A549 (cell line): ENCODE measurements around the gene U2SURP. TPM values are rescaled to one million over a fixed set of nuclear protein-coding genes. Genes with fewer than 3 reads are reported as not detected.

Source experiments
- ATAC-seq, 2 experiments: fragments of 200-7000 bp in 1 of 2; fragments of >200 bp in 1 of 2; cut with Nextera tagmentation in 1 of 2; cut with Tn5 transposase in 1 of 2; 3 replicates each; pipeline versions ENCODE4 v1.8.0 to v1.9.1; 2018 to 2020; ENCODE audit warnings: mild to moderate bottlenecking in 1 of 2, moderate library complexity in 1 of 2
- CTCF ChIA-PET: fragments of 300-600 bp; sonication (Branson Sonifier 250); formaldehyde crosslinking; extraction: SDS; loops from one replicate; lab custom pipeline; 2021; ENCODE audit warnings: antibody characterized with exemption, inconsistent platforms; lab: Yijun Ruan, JAX
- POLR2A ChIA-PET: fragments of 350-600 bp; formaldehyde crosslinking; extraction: SDS; loops from one replicate; lab custom pipeline; 2021; ENCODE audit warnings: antibody characterized with exemption, inconsistent platforms; lab: Yijun Ruan, JAX
- DNase-seq, 2 experiments: peaks; one replicate each; pipeline versions ENCODE4 v3.0.0 to v3.0.0-alpha.2; 2011 to 2016; ENCODE audit warnings: low read depth in 1 of 2, low spot score in 1 of 2
- FAIRE-seq: peaks from 2 replicates; lab custom pipeline; 2011; peaks lifted over from hg19 to GRCh38; lab: Jason Lieb, UNC
- H3K27ac ChIP-seq, 2 experiments: fragments of >200 bp; sonication (Bioruptor Twin); formaldehyde crosslinking; 3 replicates each; pipeline ENCODE4 v1.5.1; 2016 to 2017
- H3K4me1 ChIP-seq: fragments of >200 bp; sonication (Bioruptor Twin); formaldehyde crosslinking; 3 replicates; pipeline ENCODE4 v1.6.1; 2016
- H3K4me2 ChIP-seq: fragments of >200 bp; sonication (Bioruptor Twin); formaldehyde crosslinking; 3 replicates; pipeline ENCODE4 v1.6.1; 2016
- H3K4me3 ChIP-seq: fragments of >200 bp; sonication (Bioruptor Twin); formaldehyde crosslinking; 3 replicates; pipeline ENCODE4 v1.5.1; 2016
- H3K9me3 ChIP-seq: fragments of >200 bp; sonication (Bioruptor Twin); formaldehyde crosslinking; 3 replicates; pipeline ENCODE4 v1.6.1; 2016
- CBX2 ChIP-seq: fragments of 200-600 bp; sonication (generic); IDR thresholded peaks from 2 replicates; pipeline ENCODE4 v1.6.1; 2016; ENCODE audit warnings: low read depth, mild to moderate bottlenecking, borderline replicate concordance
- CBX8 ChIP-seq: fragments of 200-600 bp; sonication (generic); IDR thresholded peaks from 2 replicates; pipeline ENCODE4 v1.6.1; 2016
- CEBPB ChIP-seq, 2 experiments: fragments of >200 bp in 1 of 2; sonication (Bioruptor Twin) in 1 of 2; formaldehyde crosslinking in 1 of 2; IDR thresholded peaks; 2 replicates each; pipeline ENCODE4 v1.6.1; 2012 to 2016
- CHD4 ChIP-seq: fragments of 200-600 bp; sonication (generic); IDR thresholded peaks from 2 replicates; pipeline ENCODE4 v1.6.1; 2016; ENCODE audit warnings: antibody characterized with exemption, mild to moderate bottlenecking, borderline replicate concordance
- FOXS1 ChIP-seq: fragments of 250-450 bp; sonication (Bioruptor Pico); IDR thresholded peaks from 2 replicates; pipeline ENCODE4 v1.5.0; 2020; ENCODE audit warnings: mild to moderate bottlenecking, moderate library complexity
- GATA3 ChIP-seq: IDR thresholded peaks from 2 replicates; pipeline ENCODE4 v1.6.1; 2012; ENCODE audit warnings: borderline replicate concordance
- HDAC2 ChIP-seq: fragments of 200-600 bp; sonication (generic); IDR thresholded peaks from 2 replicates; pipeline ENCODE4 v1.6.1; 2016
- HOXB13 ChIP-seq: fragments of 250-450 bp; sonication (Bioruptor Pico); IDR thresholded peaks from 2 replicates; pipeline ENCODE4 v1.5.0; 2020; ENCODE audit warnings: low read depth, mild to moderate bottlenecking, moderate library complexity
- JUN ChIP-seq, 2 experiments: fragments of >200 bp; sonication (Bioruptor Twin); formaldehyde crosslinking; IDR thresholded peaks; 2 replicates in 1 of 2; 3 replicates in 1 of 2; pipeline ENCODE4 v1.6.1; 2016 to 2017
- MYC ChIP-seq: IDR thresholded peaks from 2 replicates; pipeline ENCODE4 v1.6.1; 2012; ENCODE audit warnings: mild to moderate bottlenecking, inconsistent platforms, low read length, improper control_type of control experiment, borderline replicate concordance
- NFE2L2 ChIP-seq: fragments of 150-350 bp; conservative IDR thresholded peaks from 2 replicates; pipeline ENCODE4 v1.6.1; 2014; ENCODE audit warnings: low read length
- NPAS2 ChIP-seq: fragments of 250-450 bp; sonication (Bioruptor Pico); IDR thresholded peaks from 2 replicates; pipeline ENCODE4 v1.8.0; 2022; ENCODE audit warnings: mild to moderate bottlenecking, moderate library complexity, borderline replicate concordance
- POLR2A ChIP-seq: IDR thresholded peaks from 2 replicates; pipeline ENCODE4 v1.6.1; 2012; ENCODE audit warnings: mild to moderate bottlenecking, low read length
- RAD21 ChIP-seq, 2 experiments: fragments of >200 bp in 1 of 2; sonication (Bioruptor Twin) in 1 of 2; formaldehyde crosslinking in 1 of 2; IDR thresholded peaks in 1 of 2; conservative IDR thresholded peaks in 1 of 2; 2 replicates in 1 of 2; 3 replicates in 1 of 2; pipeline ENCODE4 v1.6.1; 2012 to 2018; ENCODE audit warnings: inconsistent platforms in 1 of 2
- RNF2 ChIP-seq: fragments of 200-600 bp; sonication (generic); IDR thresholded peaks from 2 replicates; pipeline ENCODE4 v1.6.1; 2016; ENCODE audit warnings: low read depth, mild to moderate bottlenecking, antibody characterized with exemption, moderate library complexity, borderline replicate concordance
- SMC3 ChIP-seq: fragments of >200 bp; sonication (Bioruptor Twin); formaldehyde crosslinking; IDR thresholded peaks from 3 replicates; pipeline ENCODE4 v1.6.1; 2018; ENCODE audit warnings: inconsistent platforms
- SREBF2 ChIP-seq: fragments of 450-650 bp; IDR thresholded peaks from 2 replicates; pipeline ENCODE4 v1.6.1; 2014; ENCODE audit warnings: mild to moderate bottlenecking, moderate library complexity
- TP53 ChIP-seq: fragments of 250-450 bp; sonication (Bioruptor Pico); IDR thresholded peaks from 2 replicates; pipeline ENCODE4 v1.5.0; 2021; ENCODE audit warnings: mild to moderate bottlenecking, moderate library complexity
- ZC3H11A ChIP-seq: fragments of 450-650 bp; IDR thresholded peaks from 2 replicates; pipeline ENCODE4 v1.6.1; 2014; ENCODE audit warnings: antibody characterized with exemption, mild to moderate bottlenecking
- ZFP36 ChIP-seq: fragments of 450-650 bp; IDR thresholded peaks from 2 replicates; pipeline ENCODE4 v1.6.1; 2014; ENCODE audit warnings: borderline replicate concordance; ENCODE audit not compliant: partially characterized antibody
- ZSCAN20 ChIP-seq: fragments of 250-450 bp; sonication (Bioruptor Pico); IDR thresholded peaks from 2 replicates; pipeline ENCODE4 v1.8.0; 2022; ENCODE audit warnings: mild to moderate bottlenecking, moderate library complexity
- WGBS: methylation state at CpG from one replicate; pipeline ENCODE4 v1.1.6; 2017; ENCODE audit errors: missing lambda C conversion rate; 5-methylcytosine and 5-hydroxymethylcytosine counted together
- polyA plus RNA-seq, 4 experiments: library from polyadenylated mRNA; depleted of rRNA in 3 of 4; stranded (reverse); fragments of >200 nt; fragmentation: RNase III in 1 of 4; extraction: RNeasy Plus Mini Kit Qiagen cat#74134 plus additional on column Dnase treatment in 1 of 4; gene quantifications; 2 replicates in 3 of 4; 3 replicates in 1 of 4; pipeline ENCODE4 v1.2.3, GENCODE V29; 2011 to 2017
- TF ChIP-seq, protein P1 (sequence below): fragments of >200 bp; sonication (Bioruptor Twin); formaldehyde crosslinking; IDR thresholded peaks from 3 replicates; pipeline ENCODE4 v1.5.1; 2016
- TF ChIP-seq, protein P2 (sequence below): fragments of >200 bp; sonication (Bioruptor Twin); formaldehyde crosslinking; IDR thresholded peaks from 3 replicates; pipeline ENCODE4 v1.6.1; 2016
- TF ChIP-seq, protein P3 (sequence below): fragments of 150-350 bp; IDR thresholded peaks from 2 replicates; pipeline ENCODE4 v1.6.1; 2014; ENCODE audit warnings: low read depth, mild to moderate bottlenecking, low read length

Gene U2SURP
- polyA plus RNA-seq, 2 of the 4 experiments (the other 2 are of a cell fraction), result 90.1 to 166 TPM

DNA sequence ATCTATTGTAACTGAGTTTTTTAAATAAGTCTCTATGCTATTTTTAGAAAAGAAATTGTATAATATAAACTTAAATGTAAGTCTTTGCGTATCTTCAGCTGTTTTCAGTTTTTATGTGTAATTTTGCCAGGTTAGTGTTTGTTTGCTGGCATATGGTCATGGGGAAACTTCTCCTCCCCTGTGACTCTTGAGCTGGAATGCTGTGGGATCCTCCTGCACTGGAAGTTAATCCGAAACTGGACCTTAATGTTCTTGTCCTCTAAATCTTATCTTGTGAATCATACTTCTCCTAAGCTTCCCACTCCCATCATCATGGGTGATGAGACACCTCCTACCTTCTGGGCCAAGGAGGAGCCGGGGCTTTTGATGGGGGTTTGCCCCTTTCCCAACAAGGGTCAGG lies 65.8 kb downstream of the U2SURP start:
- FAIRE-seq (no peak), ATAC-seq (no peak; a peak in 1 of 6 replicates), DNase-seq (no peak)
- CTCF ChIA-PET, result interaction anchor here (1.5 kb wide), 1 partner anchor 10 kb away, joined by 3 read pairs; no protein-coding TSS in a partner anchor
- H3K9me3 ChIP-seq, result no peaks in the 10 kb centered on the region
- no peak overlapping the region for H3K4me2 ChIP-seq
- TF ChIP-seq TP53 (CRISPR knock-in tag) (no peak), RNF2 (no peak), JUN (IDR thresholded peaks at IDR 0.05) (no peak), NPAS2 (CRISPR knock-in tag) (no peak), CBX2 (no peak), HDAC2 (no peak)
- TF ChIP-seq, protein P1, sequence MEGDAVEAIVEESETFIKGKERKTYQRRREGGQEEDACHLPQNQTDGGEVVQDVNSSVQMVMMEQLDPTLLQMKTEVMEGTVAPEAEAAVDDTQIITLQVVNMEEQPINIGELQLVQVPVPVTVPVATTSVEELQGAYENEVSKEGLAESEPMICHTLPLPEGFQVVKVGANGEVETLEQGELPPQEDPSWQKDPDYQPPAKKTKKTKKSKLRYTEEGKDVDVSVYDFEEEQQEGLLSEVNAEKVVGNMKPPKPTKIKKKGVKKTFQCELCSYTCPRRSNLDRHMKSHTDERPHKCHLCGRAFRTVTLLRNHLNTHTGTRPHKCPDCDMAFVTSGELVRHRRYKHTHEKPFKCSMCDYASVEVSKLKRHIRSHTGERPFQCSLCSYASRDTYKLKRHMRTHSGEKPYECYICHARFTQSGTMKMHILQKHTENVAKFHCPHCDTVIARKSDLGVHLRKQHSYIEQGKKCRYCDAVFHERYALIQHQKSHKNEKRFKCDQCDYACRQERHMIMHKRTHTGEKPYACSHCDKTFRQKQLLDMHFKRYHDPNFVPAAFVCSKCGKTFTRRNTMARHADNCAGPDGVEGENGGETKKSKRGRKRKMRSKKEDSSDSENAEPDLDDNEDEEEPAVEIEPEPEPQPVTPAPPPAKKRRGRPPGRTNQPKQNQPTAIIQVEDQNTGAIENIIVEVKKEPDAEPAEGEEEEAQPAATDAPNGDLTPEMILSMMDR, result no peak
- WGBS, result 81% methylated on average over 3 of the region's 3 CpGs
- no peak overlapping the region for H3K27ac ChIP-seq
- H3K4me1 ChIP-seq, result no peaks in the 10 kb centered on the region
- POLR2A ChIA-PET, result no interaction called here
- H3K4me3 ChIP-seq, result no peak overlapping the region

DNA sequence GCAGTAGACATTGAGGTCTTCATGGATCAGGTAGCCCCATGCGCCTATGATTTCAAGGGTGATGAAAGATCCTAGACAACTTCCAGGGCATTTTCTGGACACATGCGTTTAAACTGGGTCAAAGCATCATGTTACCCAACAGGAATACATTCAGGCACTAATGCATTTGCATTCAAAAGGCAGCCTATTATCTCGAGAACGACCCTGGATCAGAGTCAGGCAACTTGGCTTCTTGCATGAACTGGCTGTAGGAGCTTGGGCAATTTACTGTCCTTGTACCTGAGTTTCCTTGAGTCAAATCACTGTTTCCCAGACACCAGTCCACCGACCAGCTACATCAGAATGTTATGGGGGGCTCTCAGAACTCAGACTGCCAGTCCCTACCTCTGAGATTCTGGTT lies 66.7 kb downstream of the U2SURP start:
- Histone ChIP-seq H3K27ac (no peak overlapping the region), H3K4me1 (no peaks in the 10 kb centered on the region), H3K9me3 (no peaks in the 10 kb centered on the region), H3K4me2 (no peak overlapping the region), H3K4me3 (no peak overlapping the region)
- ATAC-seq (no peak), FAIRE-seq (no peak), DNase-seq (no peak)
- TF ChIP-seq CEBPB (IDR thresholded peaks at IDR 0.05) (no peak), SREBF2 (no peak), GATA3 (no peak), CBX8 (no peak), MYC (no peak), ZC3H11A (no peak), RAD21 (conservative IDR thresholded peaks at IDR 0.05 in 1 of 2, IDR thresholded peaks at IDR 0.05 in 1 of 2) (no peak), CHD4 (no peak), NFE2L2 (no peak), HOXB13 (CRISPR knock-in tag) (no peak), FOXS1 (CRISPR knock-in tag) (no peak)
- CTCF ChIA-PET, result interaction anchor here (0.6 to 1.5 kb wide), 2 partner anchors 11 to 1256 kb away, joined by 3 read pairs; no protein-coding TSS in a partner anchor
- POLR2A ChIA-PET, result no interaction called here
- WGBS, result 72% methylated on average over 5 of the region's 5 CpGs

DNA sequence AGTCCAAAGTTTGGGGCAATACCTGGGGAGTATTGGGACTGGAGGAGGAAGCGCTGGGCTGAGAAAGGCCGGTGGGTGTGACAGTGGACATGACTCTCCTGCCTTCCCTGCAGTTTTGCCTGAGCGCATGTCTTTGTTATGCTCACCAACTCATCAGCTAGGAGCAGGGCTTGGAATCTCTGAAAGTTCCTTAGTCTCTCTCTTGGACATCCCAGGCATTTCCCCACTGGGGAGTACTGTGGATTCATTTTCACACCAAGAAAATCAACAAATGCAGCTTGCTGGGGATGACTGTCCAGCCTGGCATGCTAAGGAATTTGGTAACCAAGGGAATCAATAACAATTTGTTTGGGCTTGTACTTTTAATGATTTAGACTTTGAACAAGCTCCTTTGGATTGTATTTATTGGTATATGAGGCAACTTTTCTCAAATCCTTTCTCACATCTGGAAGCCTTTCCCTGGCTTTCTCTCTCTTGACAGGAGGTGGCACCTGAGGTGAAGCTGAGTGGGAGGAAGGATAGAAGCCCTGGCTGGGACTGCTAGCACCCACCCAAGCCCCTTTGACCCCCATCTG lies 69.7 kb downstream of the U2SURP start:
- H3K9me3 ChIP-seq, result no peaks in the 10 kb centered on the region
- DNase-seq (peak in 1 of 2 experiments; percentile 48), FAIRE-seq (no peak), ATAC-seq (peak in 1 of 2 experiments; percentile 64; a peak in 4 of 6 replicates)
- H3K4me1 ChIP-seq, result no peaks in the 10 kb centered on the region
- CTCF ChIA-PET, result no interaction called here
- POLR2A ChIA-PET, result no interaction called here
- WGBS, result 91% methylated on average over 3 of the region's 3 CpGs
- TF ChIP-seq POLR2A (no peak), TP53 (CRISPR knock-in tag) (no peak), ZFP36 (no peak), ZSCAN20 (CRISPR knock-in tag) (no peak), NPAS2 (CRISPR knock-in tag) (no peak), CBX8 (no peak), HOXB13 (CRISPR knock-in tag) (no peak), SMC3 (no peak), FOXS1 (CRISPR knock-in tag) (no peak)
- TF ChIP-seq, protein P2, sequence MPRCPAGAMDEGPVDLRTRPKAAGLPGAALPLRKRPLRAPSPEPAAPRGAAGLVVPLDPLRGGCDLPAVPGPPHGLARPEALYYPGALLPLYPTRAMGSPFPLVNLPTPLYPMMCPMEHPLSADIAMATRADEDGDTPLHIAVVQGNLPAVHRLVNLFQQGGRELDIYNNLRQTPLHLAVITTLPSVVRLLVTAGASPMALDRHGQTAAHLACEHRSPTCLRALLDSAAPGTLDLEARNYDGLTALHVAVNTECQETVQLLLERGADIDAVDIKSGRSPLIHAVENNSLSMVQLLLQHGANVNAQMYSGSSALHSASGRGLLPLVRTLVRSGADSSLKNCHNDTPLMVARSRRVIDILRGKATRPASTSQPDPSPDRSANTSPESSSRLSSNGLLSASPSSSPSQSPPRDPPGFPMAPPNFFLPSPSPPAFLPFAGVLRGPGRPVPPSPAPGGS, result no peak
- TF ChIP-seq, protein P3, sequence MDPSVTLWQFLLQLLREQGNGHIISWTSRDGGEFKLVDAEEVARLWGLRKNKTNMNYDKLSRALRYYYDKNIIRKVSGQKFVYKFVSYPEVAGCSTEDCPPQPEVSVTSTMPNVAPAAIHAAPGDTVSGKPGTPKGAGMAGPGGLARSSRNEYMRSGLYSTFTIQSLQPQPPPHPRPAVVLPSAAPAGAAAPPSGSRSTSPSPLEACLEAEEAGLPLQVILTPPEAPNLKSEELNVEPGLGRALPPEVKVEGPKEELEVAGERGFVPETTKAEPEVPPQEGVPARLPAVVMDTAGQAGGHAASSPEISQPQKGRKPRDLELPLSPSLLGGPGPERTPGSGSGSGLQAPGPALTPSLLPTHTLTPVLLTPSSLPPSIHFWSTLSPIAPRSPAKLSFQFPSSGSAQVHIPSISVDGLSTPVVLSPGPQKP, result no peak
- H3K4me3 ChIP-seq, result no peak overlapping the region
- H3K4me2 ChIP-seq, result no peak overlapping the region
- no peak overlapping the region for H3K27ac ChIP-seq
